ENCODE results near the gene RAB3D. TPM values are rescaled to one million over a fixed set of nuclear protein-coding genes. Genes with fewer than 3 reads are reported as not detected.

RAB3D gene
- total RNA-seq, 1 donor from 2014 or later, result 76.0 TPM

DNA sequence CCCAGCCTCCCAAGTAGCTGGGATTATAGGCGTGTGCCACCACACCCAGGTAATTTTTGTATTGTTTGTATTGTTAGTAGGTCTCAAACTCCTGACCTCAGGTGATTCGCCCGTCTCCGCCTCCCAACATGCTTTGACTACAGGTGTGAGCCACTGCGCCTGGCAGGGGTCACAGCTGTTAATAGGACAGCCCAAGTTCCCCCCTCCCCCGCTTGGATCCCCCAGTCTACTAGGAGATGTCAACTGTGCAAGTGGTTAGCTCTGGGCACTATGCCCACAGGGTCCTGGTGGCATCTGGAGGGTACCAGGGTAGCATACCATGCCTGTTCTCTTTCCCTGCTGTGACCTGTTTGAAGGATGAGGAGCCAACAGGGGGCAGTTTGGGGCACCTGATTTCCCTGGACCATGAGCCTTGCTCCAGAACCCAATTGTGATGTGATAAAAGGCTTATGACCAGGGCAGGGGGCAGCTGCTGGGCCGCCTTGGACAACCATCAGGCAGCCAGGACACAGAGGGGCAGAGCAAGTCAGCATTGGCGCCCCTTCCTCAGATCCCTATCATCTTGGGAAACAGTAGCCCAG, 43.7 kb downstream of the RAB3D start, which contains the start of gene TSPAN16:
Gene TSPAN16, plus strand, starts transcription at position 496 of the 581 bp plus-strand sequence. CDS start 138 bp downstream, outside the sequence.
- Mint-ChIP-seq H3K4me3 (ENCODE audit: unreplicated experiment) (no peak within 1 kb of the TSS), H3K4me1 (ENCODE audit: unreplicated experiment) (peaks cover 7% of the 10 kb centered on the region), H3K27ac (ENCODE audit: unreplicated experiment) (no peak within 1 kb of the TSS), H3K36me3 (ENCODE audit: low read depth, unreplicated experiment) (peaks cover 5% of the 10 kb centered on the region), H3K27me3 (ENCODE audit: unreplicated experiment) (peaks cover 7% of the 10 kb centered on the region), H3K9me3 (ENCODE audit: unreplicated experiment) (no peaks in the 10 kb centered on the region)
- DNase-seq (ENCODE audit: low spot score), result no peak
- TF ChIP-seq, protein P1, sequence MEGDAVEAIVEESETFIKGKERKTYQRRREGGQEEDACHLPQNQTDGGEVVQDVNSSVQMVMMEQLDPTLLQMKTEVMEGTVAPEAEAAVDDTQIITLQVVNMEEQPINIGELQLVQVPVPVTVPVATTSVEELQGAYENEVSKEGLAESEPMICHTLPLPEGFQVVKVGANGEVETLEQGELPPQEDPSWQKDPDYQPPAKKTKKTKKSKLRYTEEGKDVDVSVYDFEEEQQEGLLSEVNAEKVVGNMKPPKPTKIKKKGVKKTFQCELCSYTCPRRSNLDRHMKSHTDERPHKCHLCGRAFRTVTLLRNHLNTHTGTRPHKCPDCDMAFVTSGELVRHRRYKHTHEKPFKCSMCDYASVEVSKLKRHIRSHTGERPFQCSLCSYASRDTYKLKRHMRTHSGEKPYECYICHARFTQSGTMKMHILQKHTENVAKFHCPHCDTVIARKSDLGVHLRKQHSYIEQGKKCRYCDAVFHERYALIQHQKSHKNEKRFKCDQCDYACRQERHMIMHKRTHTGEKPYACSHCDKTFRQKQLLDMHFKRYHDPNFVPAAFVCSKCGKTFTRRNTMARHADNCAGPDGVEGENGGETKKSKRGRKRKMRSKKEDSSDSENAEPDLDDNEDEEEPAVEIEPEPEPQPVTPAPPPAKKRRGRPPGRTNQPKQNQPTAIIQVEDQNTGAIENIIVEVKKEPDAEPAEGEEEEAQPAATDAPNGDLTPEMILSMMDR (IDR thresholded peaks at IDR 0.05; ENCODE audit: unreplicated experiment), result no peak

DNA sequence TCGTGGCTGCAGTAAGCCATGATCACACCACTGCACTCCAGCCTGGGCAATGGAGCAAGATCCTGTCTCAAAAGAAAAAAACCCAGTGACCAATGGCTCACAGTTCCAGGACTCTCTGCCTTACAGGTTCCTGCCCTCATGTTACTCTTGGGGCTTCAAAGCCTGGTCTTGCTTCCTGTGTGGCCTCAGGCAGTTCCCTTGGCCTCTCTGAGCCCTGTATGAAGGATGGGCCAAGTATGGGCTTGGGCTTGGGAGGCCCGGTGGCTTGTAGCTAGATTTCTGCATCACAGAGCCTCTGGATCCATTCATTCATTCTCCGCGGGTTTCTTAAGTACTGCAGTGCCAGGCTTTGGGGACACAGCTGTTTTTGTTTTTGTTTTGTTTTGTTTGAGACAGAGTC, 44.3 kb downstream of the RAB3D start:
- H3K27ac Mint-ChIP-seq (ENCODE audit: unreplicated experiment), result no peak overlapping the region
- no peak overlapping the region for H3K4me3 Mint-ChIP-seq (ENCODE audit: unreplicated experiment)
- no peak for DNase-seq (ENCODE audit: low spot score)
- TF ChIP-seq, protein P1 (IDR thresholded peaks at IDR 0.05; ENCODE audit: unreplicated experiment), result no peak
- H3K36me3 Mint-ChIP-seq (ENCODE audit: low read depth, unreplicated experiment), result peaks cover 2% of the 10 kb centered on the region
- no peaks in the 10 kb centered on the region for H3K9me3 Mint-ChIP-seq (ENCODE audit: unreplicated experiment)
- H3K4me1 Mint-ChIP-seq (ENCODE audit: unreplicated experiment), result peaks cover 7% of the 10 kb centered on the region
- peaks cover 6% of the 10 kb centered on the region for H3K27me3 Mint-ChIP-seq (ENCODE audit: unreplicated experiment)

DNA sequence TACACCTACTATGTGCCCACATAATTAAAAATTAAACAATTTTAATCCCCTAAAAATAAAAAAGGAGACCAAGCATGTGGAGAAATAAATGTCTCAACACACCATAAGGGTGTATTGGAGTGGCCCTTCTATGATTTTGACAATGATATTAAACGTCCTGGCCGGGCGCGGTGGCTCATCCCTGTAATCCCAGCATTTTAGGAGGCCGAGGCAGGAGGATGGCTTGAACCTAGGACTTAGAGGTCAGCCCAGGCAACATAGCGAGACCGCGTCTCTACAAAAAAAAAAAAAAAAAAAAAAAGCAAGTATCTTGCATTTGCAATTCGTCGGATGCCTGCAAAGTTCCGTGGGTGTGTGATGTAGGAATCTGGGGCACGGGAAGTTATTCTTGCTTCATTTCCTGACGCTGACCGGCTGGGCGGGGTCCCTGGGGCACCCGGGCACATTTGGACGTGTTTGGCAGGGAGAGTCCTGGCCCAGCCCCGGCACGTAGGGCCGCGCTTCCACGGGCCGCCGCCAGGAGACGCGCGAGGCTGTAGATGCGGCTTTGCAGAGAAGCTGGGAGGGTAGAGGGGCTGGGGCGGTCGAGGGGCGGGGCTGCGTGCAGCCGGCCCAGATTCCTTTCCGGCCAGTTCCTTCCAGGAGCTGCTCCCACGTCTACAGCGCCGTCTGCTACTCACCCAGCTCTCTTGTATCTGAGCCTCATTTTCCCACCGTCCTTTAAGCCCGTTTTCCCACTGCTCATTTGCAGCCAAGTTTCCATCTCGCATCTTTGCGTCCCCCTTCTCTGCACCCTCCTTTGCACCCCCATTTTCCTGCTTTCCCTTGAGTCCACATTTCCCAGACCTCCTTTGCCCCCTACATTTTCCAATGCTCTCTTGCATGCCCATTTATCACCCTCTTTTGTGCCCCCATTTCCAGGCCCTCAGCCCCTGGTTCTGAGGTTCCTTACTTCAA, 45.7 kb downstream of the RAB3D start:
- Mint-ChIP-seq H3K4me3 (ENCODE audit: unreplicated experiment) (no peak overlapping the region), H3K27me3 (ENCODE audit: unreplicated experiment) (peaks cover 6% of the 10 kb centered on the region), H3K27ac (ENCODE audit: unreplicated experiment) (peak overlapping the region; percentile 64), H3K9me3 (ENCODE audit: unreplicated experiment) (no peaks in the 10 kb centered on the region), H3K4me1 (ENCODE audit: unreplicated experiment) (peaks cover 7% of the 10 kb centered on the region), H3K36me3 (ENCODE audit: low read depth, unreplicated experiment) (no peaks in the 10 kb centered on the region)
- peak; percentile 100 for DNase-seq (ENCODE audit: low spot score)
- TF ChIP-seq, protein P1 (IDR thresholded peaks at IDR 0.05; ENCODE audit: unreplicated experiment), result peak; percentile 91

DNA sequence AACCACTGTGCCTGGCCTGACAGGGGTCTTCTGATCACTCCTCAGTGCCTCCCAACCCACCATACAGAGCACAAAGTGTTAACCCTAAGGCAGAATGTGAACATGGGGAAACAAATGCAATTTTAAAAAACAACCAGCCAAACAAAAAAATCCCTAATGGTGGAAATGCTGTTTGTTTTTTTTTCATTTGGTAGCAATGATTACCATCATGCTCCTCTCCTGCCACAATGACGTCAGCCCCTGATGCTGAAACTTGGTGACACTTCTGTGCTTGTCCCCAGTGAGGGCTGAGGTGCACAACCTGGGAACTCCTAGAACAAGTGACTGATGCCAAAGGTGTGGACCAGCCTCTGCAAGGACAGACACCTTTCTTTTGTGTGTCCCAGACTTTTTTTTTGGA, 47.5 kb downstream of the RAB3D start:
- Mint-ChIP-seq H3K27ac (ENCODE audit: unreplicated experiment) (peak overlapping the region; percentile 81), H3K9me3 (ENCODE audit: unreplicated experiment) (no peaks in the 10 kb centered on the region), H3K4me1 (ENCODE audit: unreplicated experiment) (peaks cover 7% of the 10 kb centered on the region), H3K4me3 (ENCODE audit: unreplicated experiment) (no peak overlapping the region), H3K27me3 (ENCODE audit: unreplicated experiment) (peaks cover 6% of the 10 kb centered on the region), H3K36me3 (ENCODE audit: low read depth, unreplicated experiment) (no peaks in the 10 kb centered on the region)
- no peak for DNase-seq (ENCODE audit: low spot score)
- TF ChIP-seq, protein P1 (IDR thresholded peaks at IDR 0.05; ENCODE audit: unreplicated experiment), result no peak
